Gastrocnemius medialis (tissue), 4 donors: ENCODE measurements around the gene RPA3.

Experiments
- CTCF ChIP-seq, 5 experiments: fragments of 450-650 bp in 3 of 5; fragments of 200-600 bp in 2 of 5; sonication (generic) in 2 of 5; IDR thresholded peaks in 4 of 5; conservative IDR thresholded peaks in 1 of 5; 1 replicate in 4 of 5; 2 replicates in 1 of 5; pipeline ENCODE4 v1.5.1; 2016 to 2019; ENCODE audit warnings: antibody characterized with exemption in 5 of 5, mild to moderate bottlenecking in 3 of 5, moderate library complexity in 3 of 5
- POLR2A ChIP-seq, 2 donors: fragments of 450-650 bp; IDR thresholded peaks; one replicate each; pipeline ENCODE4 v1.6.1; 2017; ENCODE audit warnings: antibody characterized with exemption in 2 of 2, mild to moderate bottlenecking in 2 of 2, moderate library complexity in 2 of 2

- TF ChIP-seq POLR2A (IDR thresholded peaks at IDR 0.05) (no peak), CTCF (IDR thresholded peaks at IDR 0.05 in 4 of 5, conservative IDR thresholded peaks at IDR 0.05 in 1 of 5) (no peak)
Measured at GRCh38 chr7:7736671-7737070, 18.3 kb upstream of the RPA3 start.
